Transverse colon (tissue), 4 donors: ENCODE measurements around the gene CTNND2.

Source experiments
- POLR2A ChIP-seq: fragments of 450-650 bp; IDR thresholded peaks from one replicate; pipeline ENCODE4 v1.6.1; 2016; ENCODE audit warnings: antibody characterized with exemption, mild to moderate bottlenecking, moderate library complexity
- POLR2AphosphoS5 ChIP-seq, 3 donors: sonication (generic); formaldehyde crosslinking; IDR thresholded peaks; one replicate each; pipeline ENCODE4 v1.6.1; 2016; ENCODE audit warnings: antibody characterized with exemption in 3 of 3
- TF ChIP-seq, protein P1 (sequence below), 5 experiments: fragments of 200-600 bp in 3 of 5; fragments of 450-650 bp in 2 of 5; sonication (generic) in 3 of 5; IDR thresholded peaks; 1 replicate in 2 of 5; 2 replicates in 3 of 5; pipeline ENCODE4 v1.5.1; 2016 to 2017; ENCODE audit warnings: antibody characterized with exemption in 5 of 5, inconsistent platforms in 3 of 5, mild to moderate bottlenecking in 2 of 5, moderate library complexity in 1 of 5

DNA sequence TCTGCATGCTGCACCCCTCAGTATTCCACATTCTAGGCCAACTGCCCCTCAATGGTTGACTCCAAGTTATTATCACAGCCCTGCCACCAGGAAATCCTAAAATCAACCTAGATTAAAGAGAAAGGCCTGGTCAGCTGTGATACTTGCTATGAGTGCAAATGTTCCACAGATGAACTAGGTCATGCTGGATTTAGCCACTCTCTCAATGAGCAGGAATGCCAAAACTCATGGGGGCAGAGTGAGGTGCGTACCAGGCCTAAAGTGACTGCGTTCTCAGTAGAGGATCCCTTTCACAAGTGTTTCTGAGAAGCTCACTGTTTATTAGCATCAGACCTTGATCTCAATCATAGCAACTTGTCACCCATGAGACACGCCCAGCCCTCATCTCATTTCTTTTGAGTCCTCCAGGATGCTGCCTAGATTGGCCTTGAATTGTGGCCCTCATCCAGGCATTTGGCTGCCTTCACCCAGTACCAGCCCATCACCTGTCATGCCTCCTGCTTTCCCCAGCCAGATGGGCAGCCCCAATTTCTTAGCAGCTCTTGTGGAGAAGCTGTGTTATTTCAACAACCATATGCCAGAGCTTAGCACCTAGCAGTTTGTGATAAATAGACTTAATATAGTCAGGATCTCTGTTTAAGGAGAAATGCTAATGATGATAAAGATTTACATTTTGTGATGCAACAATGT is 383.9 kb downstream of the CTNND2 start:
- TF ChIP-seq, protein P1, sequence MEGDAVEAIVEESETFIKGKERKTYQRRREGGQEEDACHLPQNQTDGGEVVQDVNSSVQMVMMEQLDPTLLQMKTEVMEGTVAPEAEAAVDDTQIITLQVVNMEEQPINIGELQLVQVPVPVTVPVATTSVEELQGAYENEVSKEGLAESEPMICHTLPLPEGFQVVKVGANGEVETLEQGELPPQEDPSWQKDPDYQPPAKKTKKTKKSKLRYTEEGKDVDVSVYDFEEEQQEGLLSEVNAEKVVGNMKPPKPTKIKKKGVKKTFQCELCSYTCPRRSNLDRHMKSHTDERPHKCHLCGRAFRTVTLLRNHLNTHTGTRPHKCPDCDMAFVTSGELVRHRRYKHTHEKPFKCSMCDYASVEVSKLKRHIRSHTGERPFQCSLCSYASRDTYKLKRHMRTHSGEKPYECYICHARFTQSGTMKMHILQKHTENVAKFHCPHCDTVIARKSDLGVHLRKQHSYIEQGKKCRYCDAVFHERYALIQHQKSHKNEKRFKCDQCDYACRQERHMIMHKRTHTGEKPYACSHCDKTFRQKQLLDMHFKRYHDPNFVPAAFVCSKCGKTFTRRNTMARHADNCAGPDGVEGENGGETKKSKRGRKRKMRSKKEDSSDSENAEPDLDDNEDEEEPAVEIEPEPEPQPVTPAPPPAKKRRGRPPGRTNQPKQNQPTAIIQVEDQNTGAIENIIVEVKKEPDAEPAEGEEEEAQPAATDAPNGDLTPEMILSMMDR (IDR thresholded peaks at IDR 0.05) = no peak
- no peak for TF ChIP-seq POLR2A
- no peak for TF ChIP-seq POLR2AphosphoS5 (IDR thresholded peaks at IDR 0.05)
